Measurements from ENCODE around the gene GSTP1. TPM values are rescaled to one million over a fixed set of nuclear protein-coding genes. Genes with fewer than 3 reads are reported as not detected.

The GSTP1 gene
- total RNA-seq, 1 experiment from 2014 or later = 192 TPM

DNA sequence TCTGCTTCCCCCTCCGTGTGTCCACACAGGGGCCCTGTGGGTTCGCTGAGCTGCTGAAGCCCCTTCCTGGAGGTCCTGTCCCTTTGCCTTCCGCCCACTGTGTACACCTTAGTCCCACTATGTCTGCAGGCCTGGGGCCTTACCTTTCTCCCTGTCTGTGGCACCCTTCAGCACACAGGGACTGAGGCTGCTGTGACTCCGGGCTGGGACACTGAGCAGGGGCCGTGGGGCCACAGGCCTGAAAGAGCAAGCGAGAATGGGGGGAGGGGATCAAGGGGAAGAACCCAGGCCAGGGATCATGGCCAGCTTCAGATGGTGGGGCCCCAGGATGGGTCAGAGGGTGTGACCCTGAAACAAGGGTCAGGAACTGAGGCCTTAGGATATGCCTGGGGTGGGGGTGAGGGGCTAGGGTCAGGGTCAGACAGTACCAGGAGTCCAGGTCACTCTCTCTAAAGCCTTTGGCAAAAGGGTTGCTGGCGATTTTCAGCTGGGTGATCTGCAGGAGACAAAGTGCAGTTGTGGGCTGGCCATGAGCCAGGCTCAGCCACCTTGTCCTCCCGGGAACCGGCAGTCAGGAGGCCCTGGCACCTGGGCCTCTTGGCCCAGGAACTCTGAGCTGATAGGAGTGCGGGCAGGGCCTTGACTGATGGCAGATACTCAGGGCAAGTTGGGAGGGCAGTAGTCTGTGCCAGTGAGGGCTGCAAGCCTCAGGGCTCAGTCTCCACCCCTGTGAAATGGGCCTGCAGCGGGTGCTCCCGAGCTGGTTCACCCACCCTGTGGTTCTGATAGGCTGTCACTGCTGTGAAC is 48.8 kb downstream of the GSTP1 start:
- Histone ChIP-seq H3K27ac (no peak overlapping the region), H3K4me3 (no peak overlapping the region), H3K4me1 (no peaks in the 10 kb centered on the region), H3K9me3 (replicated peaks) (no peaks in the 10 kb centered on the region), H3K36me3 (no peaks in the 10 kb centered on the region), H3K27me3 (peaks cover 5% of the 10 kb centered on the region; the same call in 1 of the 2 replicates)
- DNase-seq = no peak

DNA sequence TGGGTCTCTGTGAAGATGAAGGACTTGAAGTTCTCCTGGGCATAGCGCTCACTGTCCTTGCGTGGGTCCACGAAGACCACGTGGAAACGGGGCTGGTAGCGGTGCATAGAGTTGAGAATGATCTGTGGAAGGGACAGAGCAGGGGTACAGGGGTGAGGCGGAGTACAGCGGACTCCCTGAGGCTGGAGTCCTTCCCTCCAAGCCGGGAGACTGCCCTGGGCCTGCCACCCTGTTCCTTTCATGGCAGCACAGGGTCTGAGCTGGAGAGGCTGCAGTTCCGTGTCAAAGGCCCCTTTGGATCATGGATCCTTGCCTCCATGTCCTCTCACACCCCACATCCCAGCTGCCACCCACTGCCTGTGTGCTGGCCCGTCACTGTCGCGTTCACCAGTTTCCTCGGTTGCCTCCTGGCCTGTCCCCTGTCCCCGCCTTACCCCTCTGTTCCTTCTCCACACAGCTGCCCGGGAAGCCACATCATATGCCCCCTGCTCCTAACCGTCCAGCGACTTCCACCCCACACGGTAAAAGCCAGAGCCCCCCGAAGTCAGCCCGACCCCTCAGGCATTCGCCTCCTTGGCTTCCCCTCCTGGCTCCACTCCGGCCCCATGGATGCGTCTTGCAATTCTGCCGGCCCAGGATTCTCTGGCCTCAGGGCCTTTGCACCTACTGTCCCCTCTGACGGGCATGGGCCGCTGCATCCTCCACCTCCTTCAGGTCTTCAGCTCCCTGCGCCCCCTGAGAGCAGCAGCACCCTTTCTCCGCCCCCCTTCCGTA is 49.6 kb downstream of the GSTP1 start:
- DNase-seq = no peak
- H3K27me3 ChIP-seq = peaks cover 5% of the 10 kb centered on the region; the same call in 1 of the 2 replicates
- H3K27ac ChIP-seq = no peak overlapping the region
- H3K36me3 ChIP-seq = no peaks in the 10 kb centered on the region
- H3K4me3 ChIP-seq = no peak overlapping the region
- no peaks in the 10 kb centered on the region for H3K4me1 ChIP-seq
- no peaks in the 10 kb centered on the region for H3K9me3 ChIP-seq (replicated peaks)

DNA sequence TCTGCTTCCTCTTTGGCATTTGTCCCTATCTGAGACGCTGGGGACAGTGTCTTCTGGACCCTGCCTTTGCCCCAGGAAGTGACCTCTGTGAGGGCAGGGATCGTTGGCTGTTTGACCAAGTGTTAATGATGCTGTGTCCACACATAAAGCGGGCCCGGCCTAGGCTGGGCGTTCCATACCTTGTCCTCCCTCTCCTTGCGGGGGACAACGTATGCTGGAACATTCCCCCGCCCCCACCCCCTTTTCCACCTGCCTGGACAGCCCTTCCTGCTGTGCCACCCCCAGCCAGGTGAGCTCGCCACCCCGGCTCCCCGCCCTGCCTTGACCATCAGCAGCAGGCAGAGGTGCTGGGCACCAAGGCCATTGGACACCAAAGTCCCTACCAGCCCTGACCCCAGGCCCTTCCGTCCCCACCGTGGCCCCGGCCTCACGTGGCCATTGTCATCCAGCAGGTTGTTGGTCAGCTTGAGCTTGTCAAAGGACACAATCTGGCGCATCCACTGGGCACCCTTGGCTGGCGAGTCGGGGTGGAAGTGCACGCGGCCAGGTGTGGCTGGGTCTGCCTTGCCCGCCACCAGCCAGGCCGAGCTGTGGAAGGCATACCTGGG is 50.2 kb downstream of the GSTP1 start:
- Histone ChIP-seq H3K27ac (no peak overlapping the region), H3K36me3 (no peaks in the 10 kb centered on the region), H3K9me3 (replicated peaks) (no peaks in the 10 kb centered on the region), H3K27me3 (peaks cover 5% of the 10 kb centered on the region; the same call in 1 of the 2 replicates), H3K4me1 (no peaks in the 10 kb centered on the region), H3K4me3 (no peak overlapping the region)
- no peak for DNase-seq

DNA sequence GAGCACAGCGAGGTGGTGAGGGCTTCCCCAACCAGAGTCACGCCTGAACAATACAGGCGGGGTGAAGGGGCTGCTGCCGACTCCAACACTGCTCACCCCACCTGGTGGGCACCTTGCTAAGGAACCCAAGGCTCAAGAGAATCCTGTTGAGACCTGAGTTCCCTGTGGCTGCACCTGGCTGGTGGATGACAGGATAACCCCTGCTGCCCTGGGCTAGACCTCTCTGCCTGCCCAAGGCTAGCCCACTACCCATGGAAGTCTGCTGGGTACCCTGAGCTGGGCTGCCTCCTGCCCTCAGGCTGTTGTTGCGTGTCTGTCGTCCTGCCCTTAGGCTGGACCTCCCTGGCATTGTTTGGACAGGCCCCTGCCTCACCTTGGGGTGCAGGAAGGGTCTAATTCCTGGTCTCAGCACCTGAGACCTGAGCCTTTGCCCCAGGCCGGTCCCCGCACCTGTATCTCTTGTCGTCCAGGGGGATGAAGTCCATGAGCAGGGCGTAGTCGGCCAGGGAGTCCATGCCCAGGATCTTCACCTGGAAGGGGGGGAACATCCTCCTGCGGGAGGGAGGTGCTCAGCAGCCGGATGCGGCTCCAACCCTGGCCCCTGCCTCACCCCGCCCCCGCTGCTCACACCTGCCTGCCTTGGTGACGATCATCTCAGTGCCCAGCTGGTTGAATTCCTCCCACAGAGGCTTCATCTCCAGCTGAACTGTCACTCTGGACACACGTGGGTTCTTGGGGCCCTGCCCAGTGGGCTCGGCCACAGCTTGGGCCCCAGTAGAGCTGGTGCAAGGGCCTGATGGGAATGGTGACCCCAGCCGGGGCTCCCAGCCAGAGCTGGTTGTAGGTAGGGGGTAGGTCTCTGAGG is 51.0 kb downstream of the GSTP1 start:
- Histone ChIP-seq H3K4me3 (no peak overlapping the region), H3K4me1 (no peaks in the 10 kb centered on the region), H3K27me3 (peaks cover 6% of the 10 kb centered on the region), H3K9me3 (replicated peaks) (no peaks in the 10 kb centered on the region), H3K36me3 (no peaks in the 10 kb centered on the region), H3K27ac (no peak overlapping the region)
- no peak for DNase-seq

DNA sequence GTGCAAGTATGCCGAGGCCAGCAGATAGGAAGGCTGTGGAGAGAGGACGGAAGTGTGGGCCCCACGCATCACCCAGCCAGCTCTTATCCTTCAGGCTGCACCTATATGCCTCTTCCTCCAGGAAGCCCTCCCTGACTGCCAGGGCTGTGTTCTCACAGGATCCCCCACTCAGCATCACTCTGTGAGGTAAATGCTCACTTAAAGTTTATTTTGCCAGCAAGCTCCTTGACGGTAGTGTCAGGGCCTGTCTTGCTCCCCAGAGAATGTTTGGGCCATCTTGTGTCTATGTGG is 51.6 kb downstream of the GSTP1 start:
- Histone ChIP-seq H3K27me3 (peaks cover 10% of the 10 kb centered on the region), H3K4me3 (no peak overlapping the region), H3K4me1 (no peaks in the 10 kb centered on the region), H3K27ac (no peak overlapping the region), H3K9me3 (replicated peaks) (no peaks in the 10 kb centered on the region), H3K36me3 (no peaks in the 10 kb centered on the region)
- no peak for DNase-seq

Other genes with a start within 250 kb of the GSTP1 start
- 35.4 and 37.5 TPM in 2 replicates for gene POLD4, start 230.3 kb upstream of the GSTP1 start, total RNA-seq (2014; rRNA removed; shearing (Covaris generic))
- gene CLCF1, start 210.2 kb upstream of the GSTP1 start, total RNA-seq (2014; rRNA removed; shearing (Covaris generic)) = 5.2 and 6.1 TPM in 2 replicates
- 9.4 and 11.7 TPM in 2 replicates for gene RAD9A, start 191.8 kb upstream of the GSTP1 start, total RNA-seq (2014; rRNA removed; shearing (Covaris generic))
- 169 and 197 TPM in 2 replicates for gene PPP1CA, start 182.0 kb upstream of the GSTP1 start, total RNA-seq (2014; rRNA removed; shearing (Covaris generic))
- gene TBC1D10C, start 179.7 kb upstream of the GSTP1 start, total RNA-seq (2014; rRNA removed; shearing (Covaris generic)) = not detected in 2 replicates
- gene CARNS1, start 168.1 kb upstream of the GSTP1 start, total RNA-seq (2014; rRNA removed; shearing (Covaris generic)) = 0.05 and 0.08 TPM in 2 replicates
- gene RPS6KB2, start 155.3 kb upstream of the GSTP1 start, total RNA-seq (2014; rRNA removed; shearing (Covaris generic)) = 25.9 and 33.5 TPM in 2 replicates
- gene PTPRCAP, start 146.1 kb upstream of the GSTP1 start, total RNA-seq (2014; rRNA removed; shearing (Covaris generic)) = 1.1 TPM in 1 of 2 replicates, not detected in the other
- gene CORO1B, start 140.3 kb upstream of the GSTP1 start, total RNA-seq (2014; rRNA removed; shearing (Covaris generic)) = 25.5 and 30.1 TPM in 2 replicates
- not detected in 2 replicates for gene GPR152, start 131.1 kb upstream of the GSTP1 start, total RNA-seq (2014; rRNA removed; shearing (Covaris generic))
- gene CABP4, start 128.5 kb upstream of the GSTP1 start, total RNA-seq (2014; rRNA removed; shearing (Covaris generic)) = 1.2 and 2.6 TPM in 2 replicates
- 7.6 TPM in 2 replicates for gene TMEM134, start 114.6 kb upstream of the GSTP1 start, total RNA-seq (2014; rRNA removed; shearing (Covaris generic))
- 39.8 and 45.4 TPM in 2 replicates for gene AIP, start 100.8 kb upstream of the GSTP1 start, total RNA-seq (2014; rRNA removed; shearing (Covaris generic))
- gene PITPNM1, start 78.4 kb upstream of the GSTP1 start, total RNA-seq (2014; rRNA removed; shearing (Covaris generic)) = 7.9 and 9.7 TPM in 2 replicates
- 15.8 and 15.9 TPM in 2 replicates for gene CDK2AP2, start 75.7 kb upstream of the GSTP1 start, total RNA-seq (2014; rRNA removed; shearing (Covaris generic))
- gene CABP2, start 60.4 kb upstream of the GSTP1 start, total RNA-seq (2014; rRNA removed; shearing (Covaris generic)) = not detected in 2 replicates
- gene NDUFV1, start 23.1 kb downstream of the GSTP1 start, total RNA-seq (2014; rRNA removed; shearing (Covaris generic)) = 116 and 137 TPM in 2 replicates
- gene NUDT8, start 46.1 kb downstream of the GSTP1 start, total RNA-seq (2014; rRNA removed; shearing (Covaris generic)) = 0.76 and 2.4 TPM in 2 replicates
- not detected in 2 replicates for gene TBX10, start 56.0 kb downstream of the GSTP1 start, total RNA-seq (2014; rRNA removed; shearing (Covaris generic))
- gene ACY3, start 66.9 kb downstream of the GSTP1 start, total RNA-seq (2014; rRNA removed; shearing (Covaris generic)) = 0.18 TPM in 1 of 2 replicates, not detected in the other
- gene ALDH3B2, start 90.8 kb downstream of the GSTP1 start, total RNA-seq (2014; rRNA removed; shearing (Covaris generic)) = not detected in 2 replicates

All from SJCRH30 (cell line).